ENCODE data around the gene NPW. TPM values are rescaled to one million over a fixed set of nuclear protein-coding genes. Genes with fewer than 3 reads are reported as not detected.
A peak's percentile ranks its signal among the peaks of the same experiment; 100 is the strongest.

Gene NPW
- total RNA-seq, 4 donors from 2014 or later = 0.48 TPM; not detected in 3

DNA sequence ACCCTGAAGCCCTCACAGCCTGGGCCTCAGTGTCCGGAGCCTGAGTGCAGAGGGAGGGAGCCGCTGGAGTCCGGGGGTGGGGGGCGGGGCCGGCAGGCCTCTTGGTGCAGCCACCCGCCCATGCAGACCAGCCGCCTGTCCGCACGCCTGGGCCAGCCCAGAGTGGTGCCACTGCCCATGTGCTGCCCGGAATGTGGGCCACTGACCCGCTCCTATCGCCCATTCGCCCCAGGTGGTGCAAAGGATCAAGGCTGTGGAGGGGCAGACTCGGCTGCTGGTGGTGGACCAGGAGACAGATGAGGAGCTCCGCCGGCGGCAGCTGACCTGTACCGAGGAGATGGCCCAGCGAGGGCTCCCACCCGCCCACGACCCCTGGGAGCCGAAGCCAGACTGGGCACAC is 9.8 kb downstream of the NPW start:
- Histone ChIP-seq H3K27ac (peak overlapping the region in 2 of 4 donors; percentile 6 to 60), H3K36me3 (peaks cover 0 to 6% (median 0%) of the 10 kb centered on the region in 3 donors), H3K4me3 (peak overlapping the region in 3 of 4 donors; percentile 16 to 90 (median 70)), H3K4me1 (peaks cover 31 to 93% (median 46%) of the 10 kb centered on the region in 3 donors), H3K9me3 (no peaks in the 10 kb centered on the region), H3K27me3 (peaks cover 0 to 6% (median 0%) of the 10 kb centered on the region in 4 donors)
- DNase-seq = no peak
- TF ChIP-seq, protein P1, sequence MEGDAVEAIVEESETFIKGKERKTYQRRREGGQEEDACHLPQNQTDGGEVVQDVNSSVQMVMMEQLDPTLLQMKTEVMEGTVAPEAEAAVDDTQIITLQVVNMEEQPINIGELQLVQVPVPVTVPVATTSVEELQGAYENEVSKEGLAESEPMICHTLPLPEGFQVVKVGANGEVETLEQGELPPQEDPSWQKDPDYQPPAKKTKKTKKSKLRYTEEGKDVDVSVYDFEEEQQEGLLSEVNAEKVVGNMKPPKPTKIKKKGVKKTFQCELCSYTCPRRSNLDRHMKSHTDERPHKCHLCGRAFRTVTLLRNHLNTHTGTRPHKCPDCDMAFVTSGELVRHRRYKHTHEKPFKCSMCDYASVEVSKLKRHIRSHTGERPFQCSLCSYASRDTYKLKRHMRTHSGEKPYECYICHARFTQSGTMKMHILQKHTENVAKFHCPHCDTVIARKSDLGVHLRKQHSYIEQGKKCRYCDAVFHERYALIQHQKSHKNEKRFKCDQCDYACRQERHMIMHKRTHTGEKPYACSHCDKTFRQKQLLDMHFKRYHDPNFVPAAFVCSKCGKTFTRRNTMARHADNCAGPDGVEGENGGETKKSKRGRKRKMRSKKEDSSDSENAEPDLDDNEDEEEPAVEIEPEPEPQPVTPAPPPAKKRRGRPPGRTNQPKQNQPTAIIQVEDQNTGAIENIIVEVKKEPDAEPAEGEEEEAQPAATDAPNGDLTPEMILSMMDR (IDR thresholded peaks at IDR 0.05) = no peak
- no peak for TF ChIP-seq POLR2A (IDR thresholded peaks at IDR 0.05)
- intact Hi-C loops (cut with DNase I) = no loop called here
- WGBS, 2 donors = 87% methylated on average over 5 of the region's 22 CpGs; no CpG with 5 or more reads in 1 of the 2 donors

DNA sequence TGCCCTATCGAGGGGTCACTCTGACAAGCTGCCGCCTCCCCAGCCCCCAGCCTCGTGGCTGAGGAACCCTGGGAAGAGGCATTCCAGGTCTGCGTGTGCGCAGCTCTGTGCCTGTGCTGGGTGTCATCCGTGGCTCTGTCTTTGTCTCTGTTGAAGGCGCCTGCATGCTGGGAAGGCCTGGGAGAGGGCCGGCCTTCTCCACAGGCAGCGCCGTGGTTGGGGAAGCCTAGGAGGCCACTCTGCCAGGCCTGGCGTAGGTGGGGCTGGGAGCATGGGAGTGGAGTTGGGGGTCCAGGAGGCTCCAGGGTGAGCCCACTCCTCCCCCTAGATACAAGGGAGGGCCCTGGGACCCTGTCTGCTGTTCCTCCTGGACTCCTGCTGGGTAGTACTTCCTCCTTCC is 10.5 kb downstream of the NPW start:
- DNase-seq = no peak
- Histone ChIP-seq H3K4me1 (peaks cover 36 to 95% (median 50%) of the 10 kb centered on the region in 3 donors), H3K27me3 (peaks cover 0 to 6% (median 0%) of the 10 kb centered on the region in 4 donors), H3K27ac (peak overlapping the region in 3 of 4 donors; percentile 32 to 89 (median 60)), H3K9me3 (no peaks in the 10 kb centered on the region), H3K4me3 (peak overlapping the region in 2 of 4 donors; percentile 16 to 70), H3K36me3 (peaks cover 0 to 6% (median 0%) of the 10 kb centered on the region in 3 donors)
- no peak for TF ChIP-seq POLR2A (IDR thresholded peaks at IDR 0.05)
- TF ChIP-seq, protein P1 (IDR thresholded peaks at IDR 0.05) = no peak
- intact Hi-C loops (cut with DNase I) = no loop called here
- WGBS, 2 donors = 70 to 100% methylated on average over 2 of the region's 11 CpGs

DNA sequence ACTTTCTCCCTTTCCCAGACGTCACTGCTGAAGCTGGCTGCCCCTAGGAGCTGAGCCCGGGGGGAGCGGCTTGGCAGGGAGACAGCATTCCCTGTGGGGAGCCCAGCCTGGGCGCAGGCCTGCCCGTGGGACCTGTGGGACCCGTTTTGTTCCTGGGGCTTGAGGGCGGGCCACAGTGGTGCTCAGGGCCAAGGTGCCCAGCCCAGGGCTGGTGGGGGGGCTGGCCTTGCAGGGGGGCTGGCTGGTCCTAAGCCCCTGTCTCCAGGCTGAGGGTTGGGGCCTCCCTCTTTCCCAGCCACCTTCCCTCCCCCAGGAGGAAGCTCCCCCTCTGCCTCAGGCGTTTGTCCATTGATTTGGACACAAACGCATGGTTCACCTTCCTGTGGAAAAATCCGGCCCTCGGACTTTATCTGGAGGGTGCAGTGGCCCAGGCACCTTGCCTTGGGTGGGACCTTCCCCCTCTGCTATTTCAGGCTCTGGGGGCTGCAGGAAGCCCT is 11.5 kb downstream of the NPW start:
- H3K4me1 ChIP-seq = peaks cover 47 to 95% (median 58%) of the 10 kb centered on the region in 3 donors
- 30 to 61% methylated on average over 5 to 9 of the region's 11 CpGs for WGBS, 2 donors
- peak overlapping the region in 1 of 4 donors; percentile 7 for H3K4me3 ChIP-seq

DNA sequence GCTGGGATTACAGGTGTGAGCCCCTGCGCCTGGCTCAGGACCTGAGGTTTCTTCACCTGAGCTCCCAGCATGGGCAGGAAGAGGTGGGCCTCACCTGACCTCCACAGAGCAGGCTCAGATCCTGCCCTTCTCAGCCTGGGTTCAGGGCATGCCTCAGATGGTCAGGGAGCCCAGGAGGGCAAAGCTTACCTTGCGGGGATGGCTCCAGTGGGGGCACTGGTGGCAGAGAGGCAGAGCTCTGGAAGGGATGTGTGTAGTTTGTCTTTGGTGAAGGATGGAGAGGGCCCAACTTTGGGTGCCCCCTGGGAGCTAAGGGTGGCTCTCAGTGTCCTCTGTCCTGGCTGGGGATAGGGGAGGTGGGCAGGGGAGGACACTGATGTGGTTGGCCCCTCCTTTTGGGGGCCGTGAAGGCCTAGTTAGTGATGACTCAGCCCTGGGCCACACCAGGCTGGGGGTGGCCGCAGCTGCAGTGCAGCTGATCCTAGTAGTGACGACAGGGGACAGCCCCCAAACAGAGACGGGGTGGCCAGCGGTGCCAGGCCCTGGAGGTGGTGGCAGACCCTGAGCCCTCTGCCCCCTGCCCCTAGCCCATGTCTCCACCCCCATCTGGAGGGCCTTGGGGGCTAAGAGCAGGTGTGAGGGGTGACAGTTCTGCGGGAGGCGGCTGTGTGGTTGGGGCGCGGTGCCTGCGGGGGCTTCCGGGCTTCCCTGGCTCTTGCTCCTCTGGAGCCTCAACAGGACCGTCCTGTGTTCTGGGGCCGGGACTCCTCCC is 12.9 kb downstream of the NPW start:
- peaks cover 0 to under 1% (median 0%) of the 10 kb centered on the region in 4 donors for H3K27me3 ChIP-seq
- H3K9me3 ChIP-seq = no peaks in the 10 kb centered on the region
- no peak for DNase-seq
- H3K4me1 ChIP-seq = peaks cover 57 to 97% (median 57%) of the 10 kb centered on the region in 3 donors
- peak overlapping the region; percentile 76 to 92 (median 86) for H3K27ac ChIP-seq
- H3K36me3 ChIP-seq = peaks cover 0 to 12% (median 0%) of the 10 kb centered on the region in 3 donors
- H3K4me3 ChIP-seq = peak overlapping the region in 3 of 4 donors; percentile 28 to 58 (median 38)
- intact Hi-C loops (cut with DNase I) = no loop called here
- TF ChIP-seq, protein P1 (IDR thresholded peaks at IDR 0.05) = no peak
- no peak for TF ChIP-seq POLR2A (IDR thresholded peaks at IDR 0.05)
- WGBS, 2 donors = 44 to 60% methylated on average over 2 to 4 of the region's 15 CpGs

More for the DNA sequence above, 11.5 kb downstream of the NPW start:
- Histone ChIP-seq H3K9me3 (no peaks in the 10 kb centered on the region), H3K27ac (peak overlapping the region; percentile 46 to 89 (median 68)), H3K36me3 (peaks cover 0 to 6% (median 0%) of the 10 kb centered on the region in 3 donors), H3K27me3 (peaks cover 0 to 6% (median 0%) of the 10 kb centered on the region in 4 donors)
- intact Hi-C loops (cut with DNase I) = no loop called here
- TF ChIP-seq, protein P1 (IDR thresholded peaks at IDR 0.05) = no peak
- TF ChIP-seq POLR2A (IDR thresholded peaks at IDR 0.05) = no peak
- no peak for DNase-seq

Data from esophagus squamous epithelium (tissue), 5 donors.